Testis (tissue), 3 donors: Measurements from ENCODE around the gene RBM24. TPM values are rescaled to one million over a fixed set of nuclear protein-coding genes. Genes with fewer than 3 reads are reported as not detected.

ENCODE experiments used
- DNase-seq: peaks from one replicate; pipeline ENCODE4 v3.0.0-alpha.2; 2019
- H3K27ac ChIP-seq, 2 donors: fragments of 200-600 bp; sonication (generic); one replicate each; pipeline ENCODE4 v1.5.1; 2019
- H3K27me3 ChIP-seq: fragments of 200-600 bp; sonication (generic); one replicate; pipeline ENCODE4 v1.5.1; 2019
- H3K36me3 ChIP-seq: fragments of 200-600 bp; sonication (generic); one replicate; pipeline ENCODE4 v1.5.1; 2017; ENCODE audit warnings: low read depth; ENCODE audit errors: missing control alignments
- H3K4me1 ChIP-seq: fragments of 200-600 bp; sonication (generic); one replicate; pipeline ENCODE4 v1.5.1; 2019
- H3K4me3 ChIP-seq, 2 donors: fragments of 200-600 bp; sonication (generic); one replicate each; pipeline ENCODE4 v1.5.1; 2017 to 2019
- H3K9me3 ChIP-seq: fragments of 200-600 bp; sonication (generic); one replicate; pipeline ENCODE4 v1.5.1; 2017
- CTCF ChIP-seq, 3 experiments: fragments of 450-650 bp in 2 of 3; fragments of 200-600 bp in 1 of 3; sonication (generic) in 1 of 3; IDR thresholded peaks; one replicate each; pipeline ENCODE4 v1.5.1; 2016 to 2019; ENCODE audit warnings: antibody characterized with exemption in 3 of 3, mild to moderate bottlenecking in 2 of 3, moderate library complexity in 1 of 3
- POLR2A ChIP-seq: fragments of 450-650 bp; IDR thresholded peaks from one replicate; pipeline ENCODE4 v1.6.1; 2017; ENCODE audit warnings: antibody characterized with exemption, mild to moderate bottlenecking, moderate library complexity
- WGBS, 2 donors: methylation state at CpG; one replicate each; pipeline ENCODE4 v1.1.5; 2018; 5-methylcytosine and 5-hydroxymethylcytosine counted together
- intact Hi-C: fragments of 100-400 bp; cut with DNase I; formaldehyde crosslinking; loops from one replicate; pipeline ENCODE4 v1.15.1; 2023; ENCODE audit warnings: low total_unique reads
- polyA plus RNA-seq: library from polyadenylated mRNA; stranded (reverse); fragments of 350-450 nt; fragmentation: Illumina TruSeq; extraction: RNeasy Lipid Tissue Mini Kit (QIAGEN cat#74804); gene quantifications from one replicate; pipeline ENCODE4 v1.2.3, GENCODE V29; 2014; ENCODE audit warnings: low read depth, low replicate concordance; ENCODE audit not compliant: insufficient read depth
- total RNA-seq, 2 donors: library from RNA; depleted of rRNA; stranded (reverse); fragments of >200 nt; gene quantifications; one replicate each; pipeline ENCODE4 v1.2.3, GENCODE V29; 2016

Gene RBM24
- total and polyA plus RNA-seq, 3 donors from 2014 or later, result 8.9 to 18.6 (median 9.1) TPM

- Histone ChIP-seq H3K4me3 (no peak overlapping the region), H3K27ac (no peak overlapping the region), H3K9me3 (no peaks in the 10 kb centered on the region), H3K27me3 (no peaks in the 10 kb centered on the region), H3K36me3 (no peaks in the 10 kb centered on the region), H3K4me1 (no peaks in the 10 kb centered on the region)
- TF ChIP-seq CTCF (IDR thresholded peaks at IDR 0.05) (no peak), POLR2A (no peak)
- intact Hi-C loops, result no loop called here
- DNase-seq, result no peak
Measured at GRCh38 chr6:17265570-17265969, 15.6 kb upstream of the RBM24 start.

- DNase-seq, result no peak
- intact Hi-C loops, result no loop called here
- H3K36me3 ChIP-seq, result no peaks in the 10 kb centered on the region
- no peaks in the 10 kb centered on the region for H3K9me3 ChIP-seq
- no peak overlapping the region for H3K27ac ChIP-seq
- no peaks in the 10 kb centered on the region for H3K4me1 ChIP-seq
- H3K4me3 ChIP-seq, result no peak overlapping the region
- no peaks in the 10 kb centered on the region for H3K27me3 ChIP-seq
- 77 to 81% methylated on average over 3 of the region's 3 CpGs for WGBS, 2 donors
- TF ChIP-seq POLR2A (no peak), CTCF (IDR thresholded peaks at IDR 0.05) (no peak)
Measured at GRCh38 chr6:17267566-17267965, 13.6 kb upstream of the RBM24 start.

GRCh38 chr6:17268114-17268513 lies 13.0 kb upstream of the RBM24 start:
- Histone ChIP-seq H3K27me3 (no peaks in the 10 kb centered on the region), H3K27ac (no peak overlapping the region), H3K36me3 (no peaks in the 10 kb centered on the region), H3K4me1 (no peaks in the 10 kb centered on the region), H3K9me3 (no peaks in the 10 kb centered on the region), H3K4me3 (no peak overlapping the region)
- no peak for DNase-seq
- intact Hi-C loops, result no loop called here
- TF ChIP-seq POLR2A (no peak), CTCF (IDR thresholded peaks at IDR 0.05) (no peak)
- WGBS, 2 donors, result 83 to 88% methylated on average over 6 of the region's 6 CpGs

GRCh38 chr6:17269840-17270239 lies 11.3 kb upstream of the RBM24 start:
- Histone ChIP-seq H3K27me3 (no peaks in the 10 kb centered on the region), H3K9me3 (no peaks in the 10 kb centered on the region), H3K4me1 (no peaks in the 10 kb centered on the region), H3K36me3 (no peaks in the 10 kb centered on the region), H3K4me3 (no peak overlapping the region), H3K27ac (no peak overlapping the region)
- TF ChIP-seq POLR2A, result no peak
- TF ChIP-seq CTCF (IDR thresholded peaks at IDR 0.05), result no peak
- 87 to 88% methylated on average over 3 of the region's 3 CpGs for WGBS, 2 donors
- intact Hi-C loops, result no loop called here
- no peak for DNase-seq

GRCh38 chr6:17271628-17272027 lies 9.5 kb upstream of the RBM24 start:
- H3K4me3 ChIP-seq, result no peak overlapping the region
- intact Hi-C loops, result no loop called here
- WGBS, 2 donors, result 76 to 78% methylated on average over 3 of the region's 3 CpGs

More at GRCh38 chr6:17271628-17272027, 9.5 kb upstream of the RBM24 start:
- H3K4me1 ChIP-seq, result no peaks in the 10 kb centered on the region
- TF ChIP-seq CTCF (IDR thresholded peaks at IDR 0.05) (no peak), POLR2A (no peak)
- no peak for DNase-seq
- no peaks in the 10 kb centered on the region for H3K27me3 ChIP-seq
- no peak overlapping the region for H3K27ac ChIP-seq
- H3K36me3 ChIP-seq, result no peaks in the 10 kb centered on the region
- no peaks in the 10 kb centered on the region for H3K9me3 ChIP-seq
